Activated B cell treated with CpG ODN at 0.5 μM for 24 hours (primary cell): ENCODE data around the gene CILP. TPM values are rescaled to one million over a fixed set of nuclear protein-coding genes. Genes with fewer than 3 reads are reported as not detected.

Experiments used
- ATAC-seq: fragments of 200-7000 bp; cut with Tn5 transposase; one replicate; pipeline ENCODE4 v1.10.0; 2021; ENCODE audit warnings: low read depth, mild to moderate bottlenecking, moderate library complexity
- CTCF ChIA-PET: fragments of 350-600 bp; sonication (Branson Sonifier 250); formaldehyde crosslinking; loops from one replicate; lab custom pipeline; 2021; ENCODE audit warnings: antibody characterized with exemption; lab: Charles Lee
- POLR2A ChIA-PET: fragments of 350-600 bp; sonication (Branson Sonifier 250); formaldehyde crosslinking; loops from one replicate; lab custom pipeline; 2021; ENCODE audit warnings: antibody characterized with exemption; lab: Charles Lee
- DNase-seq: peaks from one replicate; pipeline ENCODE4 v3.0.0; 2022
- H3K27ac Mint-ChIP-seq: one replicate; pipeline ENCODE4 v1.8.0; 2020; ENCODE audit warnings: mixed read lengths
- H3K27me3 Mint-ChIP-seq: one replicate; pipeline ENCODE4 v1.8.0; 2021; ENCODE audit warnings: mixed read lengths
- H3K36me3 Mint-ChIP-seq: one replicate; pipeline ENCODE4 v1.8.0; 2021; ENCODE audit warnings: low read depth, mixed read lengths
- H3K4me1 Mint-ChIP-seq: one replicate; pipeline ENCODE4 v1.8.0; 2021; ENCODE audit warnings: mixed read lengths
- H3K4me3 Mint-ChIP-seq: one replicate; pipeline ENCODE4 v1.8.0; 2020; ENCODE audit warnings: mild to moderate bottlenecking, mixed read lengths
- H3K9me3 Mint-ChIP-seq: one replicate; pipeline ENCODE4 v1.8.0; 2020; ENCODE audit warnings: mixed read lengths
- CTCF ChIP-seq: fragments of 200-600 bp; IDR thresholded peaks from one replicate; pipeline ENCODE4 v1.8.0; 2022; ENCODE audit warnings: antibody characterized with exemption, mild to moderate bottlenecking
- intact Hi-C: fragments of 100-400 bp; cut with micrococcal nuclease; formaldehyde crosslinking; loops from one replicate; pipeline ENCODE4 v1.15.1; 2024
- total RNA-seq: library from RNA; stranded (reverse); gene quantifications from 2 replicates; pipeline ENCODE4 v1.2.3, GENCODE V29; 2022

Gene CILP
- total RNA-seq, 1 donor from 2014 or later, result 0.18 TPM

- no peak overlapping the region for H3K4me3 Mint-ChIP-seq
- peaks cover 3% of the 10 kb centered on the region for H3K27me3 Mint-ChIP-seq
- H3K4me1 Mint-ChIP-seq, result no peaks in the 10 kb centered on the region
- H3K36me3 Mint-ChIP-seq, result no peaks in the 10 kb centered on the region
- ATAC-seq (no peak), DNase-seq (no peak)
- ChIA-PET POLR2A (no interaction called here), CTCF (no interaction called here)
- H3K9me3 Mint-ChIP-seq, result no peaks in the 10 kb centered on the region
- TF ChIP-seq CTCF, result no peak
- intact Hi-C loops, result no loop called here
- H3K27ac Mint-ChIP-seq, result no peak overlapping the region
Measured at GRCh38 chr15:65222891-65223290, 11.6 kb upstream of the CILP start.

GRCh38 chr15:65221697-65222096 lies 10.4 kb upstream of the CILP start:
- ATAC-seq, result no peak
- no peak overlapping the region for H3K27ac Mint-ChIP-seq
- ChIA-PET CTCF (no interaction called here), POLR2A (no interaction called here)
- H3K4me1 Mint-ChIP-seq, result no peaks in the 10 kb centered on the region
- no peaks in the 10 kb centered on the region for H3K36me3 Mint-ChIP-seq
- H3K9me3 Mint-ChIP-seq, result no peaks in the 10 kb centered on the region
- DNase-seq, result no peak
- peaks cover 3% of the 10 kb centered on the region for H3K27me3 Mint-ChIP-seq
- no peak overlapping the region for H3K4me3 Mint-ChIP-seq
- intact Hi-C loops, result no loop called here
- no peak for TF ChIP-seq CTCF

- intact Hi-C loops, result no loop called here
- no peaks in the 10 kb centered on the region for H3K9me3 Mint-ChIP-seq
- H3K4me1 Mint-ChIP-seq, result no peaks in the 10 kb centered on the region
- TF ChIP-seq CTCF, result no peak
- H3K36me3 Mint-ChIP-seq, result no peaks in the 10 kb centered on the region
- ChIA-PET CTCF (no interaction called here), POLR2A (no interaction called here)
- ATAC-seq, result no peak
- no peaks in the 10 kb centered on the region for H3K27me3 Mint-ChIP-seq
- no peak for DNase-seq
- no peak overlapping the region for H3K27ac Mint-ChIP-seq
- H3K4me3 Mint-ChIP-seq, result no peak overlapping the region
Measured at GRCh38 chr15:65219137-65219536, 7.9 kb upstream of the CILP start.

GRCh38 chr15:65217526-65218482 lies 6.5 kb upstream of the CILP start:
- ATAC-seq, result no peak
- no peak overlapping the region for H3K4me3 Mint-ChIP-seq
- ChIA-PET CTCF (no interaction called here), POLR2A (no interaction called here)
- no peak for DNase-seq
- H3K27ac Mint-ChIP-seq, result no peak overlapping the region
- no peaks in the 10 kb centered on the region for H3K27me3 Mint-ChIP-seq
- H3K4me1 Mint-ChIP-seq, result no peaks in the 10 kb centered on the region
- no peak for TF ChIP-seq CTCF
- no peaks in the 10 kb centered on the region for H3K36me3 Mint-ChIP-seq
- intact Hi-C loops, result no loop called here
- H3K9me3 Mint-ChIP-seq, result no peaks in the 10 kb centered on the region

- DNase-seq (no peak), ATAC-seq (no peak)
- CTCF ChIA-PET, result no interaction called here
- H3K27me3 Mint-ChIP-seq, result no peaks in the 10 kb centered on the region
- no peak overlapping the region for H3K4me3 Mint-ChIP-seq
- intact Hi-C loops, result no loop called here
- POLR2A ChIA-PET, result no interaction called here
- TF ChIP-seq CTCF, result no peak
- no peaks in the 10 kb centered on the region for H3K36me3 Mint-ChIP-seq
- no peaks in the 10 kb centered on the region for H3K4me1 Mint-ChIP-seq
- no peaks in the 10 kb centered on the region for H3K9me3 Mint-ChIP-seq
- no peak overlapping the region for H3K27ac Mint-ChIP-seq
Measured at GRCh38 chr15:65215496-65215895, 4.2 kb upstream of the CILP start.
